HG03565 (cell line): ENCODE results near the gene DXO.

ENCODE experiments used
- ATAC-seq: cut with Tn5 transposase; IDR thresholded peaks from one replicate; pipeline ENCODE4 v1.9.1; 2021; ENCODE audit warnings: mild to moderate bottlenecking, moderate library complexity; ENCODE audit not compliant: unreplicated experiment

DXO gene

DNA sequence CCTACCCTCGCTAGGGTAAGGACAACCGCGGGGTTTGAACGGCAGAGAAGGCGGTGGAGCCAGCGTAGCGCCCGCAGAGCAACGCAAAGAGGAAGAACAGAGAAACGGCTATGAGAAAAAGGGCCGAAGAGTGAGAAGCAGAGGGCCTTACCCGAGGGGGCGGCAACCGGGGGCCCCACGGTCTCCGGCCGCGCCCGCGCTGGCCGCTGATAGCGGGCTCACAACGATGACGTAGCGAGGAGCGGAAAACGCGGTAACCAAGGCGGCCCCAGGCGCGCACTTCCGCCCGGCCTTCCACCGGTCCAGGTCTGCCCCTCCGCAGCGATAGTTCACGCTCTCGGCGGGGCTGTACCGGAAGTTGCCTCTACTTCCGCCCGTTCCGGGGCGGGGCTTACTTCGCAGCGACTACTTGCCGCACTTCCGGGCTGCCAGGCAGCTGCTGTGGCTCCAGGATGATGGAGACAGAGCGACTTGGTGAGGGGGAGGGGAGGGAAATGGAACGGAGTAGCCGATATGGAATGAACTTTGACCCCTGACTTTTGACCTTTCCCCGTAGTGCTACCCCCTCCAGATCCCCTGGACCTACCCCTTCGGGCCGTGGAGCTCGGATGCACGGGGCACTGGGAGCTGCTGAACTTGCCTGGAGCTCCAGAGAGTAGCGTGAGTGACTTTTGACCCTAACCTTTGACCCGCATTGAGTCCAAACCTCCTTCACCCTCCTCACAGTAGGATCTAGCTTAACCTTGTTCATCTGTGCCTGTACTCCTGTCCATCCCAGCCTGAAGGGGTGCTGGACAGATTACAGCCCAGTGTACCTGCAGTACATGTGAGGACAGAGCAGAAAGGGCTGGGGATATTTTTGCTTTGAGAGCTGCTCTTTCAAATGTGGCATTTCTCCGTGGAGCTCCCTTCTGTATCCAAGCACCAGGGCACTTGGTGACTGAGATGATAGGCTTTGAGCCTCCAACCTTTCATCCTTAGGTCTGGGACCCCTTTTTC is 12.9 kb downstream of the DXO start, which contains the start of the genes NELFE and SKIC2:
NELFE (minus strand) TSS at position 231 of the 999 bp plus-strand sequence. CDS start 525 bp downstream, outside the sequence.
SKIC2 (plus strand) TSS at position 435 of the 999 bp plus-strand sequence; CDS start at position 453, 18 bp downstream.
- peak; percentile 92 for ATAC-seq

- ATAC-seq, result no peak
These were observed 13.6 kb downstream of the DXO start for GRCh38 chr6:31958412-31958740.

- no peak for ATAC-seq
These were observed 15.1 kb downstream of the DXO start for GRCh38 chr6:31956796-31957195.

DNA sequence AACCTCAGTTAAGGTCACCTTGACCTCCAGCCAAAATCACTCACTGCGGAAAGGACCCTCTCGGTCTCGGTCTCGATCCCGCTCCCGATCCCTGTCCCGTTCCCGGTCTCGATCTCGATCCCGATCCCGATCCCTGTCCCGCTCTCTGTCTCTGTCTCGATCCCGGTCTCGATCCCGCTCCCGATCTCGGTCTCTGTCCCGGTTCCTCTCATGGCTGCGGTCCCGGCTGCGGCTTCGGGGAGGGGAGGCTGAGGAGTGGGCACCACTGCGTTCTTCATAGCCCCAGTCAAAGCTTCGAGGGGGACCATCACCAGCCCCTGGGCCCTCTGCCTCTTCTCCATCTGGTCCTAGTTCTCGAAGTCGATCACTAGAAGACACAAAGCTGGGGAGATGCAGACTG is 17.4 kb downstream of the DXO start:
- ATAC-seq, result no peak

GRCh38 chr6:31952890-31953289 is 19.0 kb downstream of the DXO start:
- no peak for ATAC-seq

GRCh38 chr6:31952140-31952805 is 19.7 kb downstream of the DXO start:
- ATAC-seq, result no peak

DNA sequence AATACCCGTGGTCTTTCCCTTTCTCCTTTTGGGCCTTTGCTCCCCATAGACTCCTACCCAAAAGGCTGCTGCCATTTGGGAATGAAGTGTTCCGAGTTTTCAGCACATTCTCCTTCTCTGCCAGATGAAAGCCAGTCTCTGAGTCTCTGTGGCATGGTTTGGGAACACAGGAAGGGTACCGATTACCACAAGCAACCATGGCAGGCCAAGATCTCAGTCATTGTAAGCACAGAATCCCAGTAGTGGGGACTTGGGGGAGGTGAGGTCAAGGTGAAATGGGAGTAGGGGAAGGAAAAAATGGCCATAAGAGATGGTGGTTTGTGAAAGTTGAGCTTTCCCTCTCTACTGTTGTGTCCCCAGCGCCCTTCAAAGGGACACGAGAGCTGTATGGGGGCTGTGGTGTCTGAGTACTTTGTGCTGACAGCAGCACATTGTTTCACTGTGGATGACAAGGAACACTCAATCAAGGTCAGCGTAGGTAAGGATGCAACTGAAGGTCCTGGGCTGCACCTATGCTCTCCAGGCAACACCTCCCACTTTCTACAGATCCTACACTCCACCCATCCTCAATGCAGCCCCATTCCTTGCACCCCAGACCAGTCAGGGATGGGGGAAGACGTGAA is 21.9 kb downstream of the DXO start:
- ATAC-seq, result no peak

DNA sequence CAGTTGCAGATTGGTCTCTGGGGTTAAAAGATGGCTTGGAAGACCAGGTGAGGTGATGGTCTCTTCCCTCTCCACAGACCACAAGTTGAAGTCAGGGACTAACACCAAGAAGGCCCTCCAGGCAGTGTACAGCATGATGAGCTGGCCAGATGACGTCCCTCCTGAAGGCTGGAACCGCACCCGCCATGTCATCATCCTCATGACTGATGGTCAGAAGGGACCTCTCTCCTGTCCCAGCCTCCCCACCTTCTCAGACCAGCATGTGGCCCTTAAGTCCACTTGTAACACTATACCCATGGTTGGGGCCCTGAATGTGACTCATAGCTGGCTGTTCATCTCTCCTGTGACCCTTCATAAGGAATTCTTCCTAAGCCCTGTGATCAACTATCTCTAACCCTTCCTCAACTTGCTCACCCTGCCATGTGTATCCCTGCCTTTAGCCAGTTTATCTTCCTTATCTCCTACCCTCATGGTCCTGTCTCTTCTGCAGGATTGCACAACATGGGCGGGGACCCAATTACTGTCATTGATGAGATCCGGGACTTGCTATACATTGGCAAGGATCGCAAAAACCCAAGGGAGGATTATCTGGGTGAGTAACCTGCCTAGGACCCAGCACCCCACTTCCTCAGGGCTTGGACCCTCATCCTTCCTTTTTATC is 23.1 kb downstream of the DXO start:
- ATAC-seq, result no peak

DNA sequence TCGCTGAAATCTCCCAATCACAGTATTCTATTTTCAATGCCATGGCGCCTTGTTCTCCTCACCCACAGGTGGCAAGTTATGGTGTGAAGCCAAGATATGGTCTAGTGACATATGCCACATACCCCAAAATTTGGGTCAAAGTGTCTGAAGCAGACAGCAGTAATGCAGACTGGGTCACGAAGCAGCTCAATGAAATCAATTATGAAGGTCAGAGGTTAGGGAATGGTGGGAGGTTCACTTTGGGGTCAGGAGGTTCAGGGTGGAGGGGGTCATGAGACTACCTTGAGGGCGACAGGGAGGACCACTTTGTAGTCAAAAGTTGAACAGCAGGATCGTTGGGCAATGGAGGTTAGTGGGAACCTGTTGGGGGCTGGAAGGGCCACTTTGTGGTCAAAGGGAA is 23.6 kb downstream of the DXO start:
- no peak for ATAC-seq

DNA sequence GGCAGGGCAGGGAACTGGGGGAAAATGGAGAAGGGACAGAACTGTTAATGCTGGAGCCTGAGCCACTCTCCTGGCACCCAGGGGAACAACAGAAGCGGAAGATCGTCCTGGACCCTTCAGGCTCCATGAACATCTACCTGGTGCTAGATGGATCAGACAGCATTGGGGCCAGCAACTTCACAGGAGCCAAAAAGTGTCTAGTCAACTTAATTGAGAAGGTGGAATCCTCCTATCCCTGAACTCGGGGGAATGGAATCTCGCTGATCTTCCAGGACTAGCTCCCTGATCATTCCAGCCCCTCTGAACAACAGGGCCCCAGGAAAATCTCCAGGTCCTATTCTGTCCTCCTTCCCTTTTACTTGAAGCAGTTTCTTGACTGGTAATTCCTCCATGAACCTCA is 24.1 kb downstream of the DXO start:
- no peak for ATAC-seq

DNA sequence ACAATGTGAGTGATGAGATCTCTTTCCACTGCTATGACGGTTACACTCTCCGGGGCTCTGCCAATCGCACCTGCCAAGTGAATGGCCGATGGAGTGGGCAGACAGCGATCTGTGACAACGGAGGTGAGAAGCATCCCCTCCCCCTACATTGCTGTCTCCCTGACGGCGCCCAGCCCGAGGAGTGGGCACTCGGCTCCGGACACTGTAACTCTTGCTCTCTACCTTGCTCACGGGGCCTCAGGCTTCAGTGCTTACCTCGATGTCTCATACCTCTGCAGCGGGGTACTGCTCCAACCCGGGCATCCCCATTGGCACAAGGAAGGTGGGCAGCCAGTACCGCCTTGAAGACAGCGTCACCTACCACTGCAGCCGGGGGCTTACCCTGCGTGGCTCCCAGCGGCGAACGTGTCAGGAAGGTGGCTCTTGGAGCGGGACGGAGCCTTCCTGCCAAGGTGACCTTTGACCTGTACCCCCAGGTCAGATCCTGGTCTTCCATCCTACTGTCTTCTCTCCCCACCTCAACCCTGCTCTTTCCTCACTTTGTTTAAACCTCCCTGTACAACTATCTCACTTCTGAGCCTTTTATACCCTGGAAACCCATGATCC is 24.8 kb downstream of the DXO start:
- ATAC-seq, result no peak

DNA sequence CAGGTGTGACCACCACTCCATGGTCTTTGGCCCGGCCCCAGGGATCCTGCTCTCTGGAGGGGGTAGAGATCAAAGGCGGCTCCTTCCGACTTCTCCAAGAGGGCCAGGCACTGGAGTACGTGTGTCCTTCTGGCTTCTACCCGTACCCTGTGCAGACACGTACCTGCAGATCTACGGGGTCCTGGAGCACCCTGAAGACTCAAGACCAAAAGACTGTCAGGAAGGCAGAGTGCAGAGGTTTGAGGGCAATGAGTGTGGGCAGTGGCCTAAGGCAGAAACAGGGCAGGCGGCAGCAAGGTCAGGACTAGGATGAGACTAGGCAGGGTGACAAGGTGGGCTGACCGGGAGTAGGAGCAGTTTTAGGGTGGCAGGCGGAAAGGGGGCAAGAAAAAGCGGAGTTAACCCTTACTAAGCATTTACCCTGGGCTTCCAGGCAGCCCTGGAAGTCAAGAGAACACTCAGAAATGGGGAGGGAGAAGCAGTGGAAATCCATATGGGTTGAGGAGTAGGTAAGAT is 25.5 kb downstream of the DXO start:
- no peak for ATAC-seq

DNA sequence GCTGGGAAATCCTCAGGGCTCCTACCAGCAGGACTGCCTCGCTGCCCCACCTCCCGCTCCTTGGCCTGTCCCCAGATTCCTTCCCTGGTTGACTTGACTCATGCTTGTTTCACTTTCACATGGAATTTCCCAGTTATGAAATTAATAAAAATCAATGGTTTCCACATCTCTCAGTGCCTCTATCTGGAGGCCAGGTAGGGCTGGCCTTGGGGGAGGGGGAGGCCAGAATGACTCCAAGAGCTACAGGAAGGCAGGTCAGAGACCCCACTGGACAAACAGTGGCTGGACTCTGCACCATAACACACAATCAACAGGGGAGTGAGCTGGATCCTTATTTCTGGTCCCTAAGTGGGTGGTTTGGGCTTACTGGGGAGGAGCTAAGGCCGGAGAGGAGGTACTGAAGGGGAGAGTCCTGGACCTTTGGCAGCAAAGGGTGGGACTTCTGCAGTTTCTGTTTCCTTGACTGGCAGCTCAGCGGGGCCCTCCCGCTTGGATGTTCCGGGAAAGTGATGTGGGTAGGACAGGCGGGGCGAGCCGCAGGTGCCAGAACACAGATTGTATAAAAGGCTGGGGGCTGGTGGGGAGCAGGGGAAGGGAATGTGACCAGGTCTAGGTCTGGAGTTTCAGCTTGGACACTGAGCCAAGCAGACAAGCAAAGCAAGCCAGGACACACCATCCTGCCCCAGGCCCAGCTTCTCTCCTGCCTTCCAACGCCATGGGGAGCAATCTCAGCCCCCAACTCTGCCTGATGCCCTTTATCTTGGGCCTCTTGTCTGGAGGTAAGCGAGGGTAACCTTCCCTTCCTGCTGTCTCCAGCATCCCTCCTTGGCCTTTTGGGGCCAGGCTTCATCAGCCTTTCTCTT is 26.2 kb downstream of the DXO start, which contains the start of gene CFB:
CFB (plus strand) TSS at position 589 of the 863 bp plus-strand sequence; CDS start at position 716, 127 bp downstream.
- no peak for ATAC-seq

DNA sequence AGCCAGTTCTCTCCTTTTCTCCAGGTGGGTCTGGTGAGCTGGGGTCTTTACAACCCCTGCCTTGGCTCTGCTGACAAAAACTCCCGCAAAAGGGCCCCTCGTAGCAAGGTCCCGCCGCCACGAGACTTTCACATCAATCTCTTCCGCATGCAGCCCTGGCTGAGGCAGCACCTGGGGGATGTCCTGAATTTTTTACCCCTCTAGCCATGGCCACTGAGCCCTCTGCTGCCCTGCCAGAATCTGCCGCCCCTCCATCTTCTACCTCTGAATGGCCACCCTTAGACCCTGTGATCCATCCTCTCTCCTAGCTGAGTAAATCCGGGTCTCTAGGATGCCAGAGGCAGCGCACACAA is 26.8 kb downstream of the DXO start:
- no peak for ATAC-seq

DNA sequence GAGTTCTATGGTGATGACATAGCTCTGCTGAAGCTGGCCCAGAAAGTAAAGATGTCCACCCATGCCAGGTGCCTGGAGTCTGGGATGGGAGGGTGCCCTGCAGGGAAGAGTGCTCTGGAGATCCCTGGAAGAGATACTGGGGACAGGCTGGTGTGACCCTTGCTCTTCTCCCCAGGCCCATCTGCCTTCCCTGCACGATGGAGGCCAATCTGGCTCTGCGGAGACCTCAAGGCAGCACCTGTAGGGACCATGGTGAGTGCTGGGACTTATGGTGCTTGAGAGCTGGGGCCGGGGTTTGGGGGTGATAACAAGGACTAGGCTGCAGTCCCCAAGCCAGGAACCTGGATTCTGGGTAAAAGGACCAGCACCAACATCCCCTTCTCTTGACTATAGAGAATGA is 28.2 kb downstream of the DXO start:
- no peak for ATAC-seq

DNA sequence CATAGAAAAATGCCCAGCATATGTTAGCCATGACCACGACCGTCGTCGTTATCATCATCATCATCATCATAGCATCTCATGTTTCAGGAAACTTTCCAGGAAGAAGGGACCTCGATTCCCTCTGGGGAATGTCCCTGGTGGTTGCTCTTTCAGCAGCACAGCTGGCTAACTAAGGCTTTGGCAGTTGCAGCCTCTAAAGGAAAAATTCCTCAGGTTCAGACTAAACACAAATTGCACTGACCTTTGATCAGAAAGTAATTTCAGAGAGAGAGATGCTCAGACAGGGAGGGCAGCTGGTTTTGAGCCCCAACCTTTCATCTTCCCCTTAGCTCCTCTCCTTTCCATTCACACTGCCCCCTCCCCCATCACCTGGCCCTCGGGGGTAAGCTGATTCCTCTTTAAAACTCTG is 31.7 kb downstream of the DXO start:
- no peak for ATAC-seq

DNA sequence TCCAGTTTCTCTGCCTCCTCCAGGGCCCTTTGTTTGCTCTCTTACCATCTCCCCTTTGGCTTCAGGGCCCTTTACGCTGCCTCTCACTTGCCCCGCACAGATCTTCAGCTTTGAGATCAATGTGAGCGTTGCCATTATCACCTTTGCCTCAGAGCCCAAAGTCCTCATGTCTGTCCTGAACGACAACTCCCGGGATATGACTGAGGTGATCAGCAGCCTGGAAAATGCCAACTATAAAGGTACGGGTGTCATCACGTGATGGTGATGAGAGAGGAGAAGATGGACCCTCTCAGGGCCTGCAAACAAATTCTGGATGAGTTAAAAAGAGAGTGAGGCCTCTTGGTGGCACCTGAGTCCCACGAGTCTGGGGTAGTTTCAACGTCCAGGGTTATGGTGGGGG is 36.1 kb downstream of the DXO start:
- ATAC-seq, result no peak

- ATAC-seq, result no peak
These were observed 36.9 kb downstream of the DXO start for GRCh38 chr6:31935021-31935420.

DNA sequence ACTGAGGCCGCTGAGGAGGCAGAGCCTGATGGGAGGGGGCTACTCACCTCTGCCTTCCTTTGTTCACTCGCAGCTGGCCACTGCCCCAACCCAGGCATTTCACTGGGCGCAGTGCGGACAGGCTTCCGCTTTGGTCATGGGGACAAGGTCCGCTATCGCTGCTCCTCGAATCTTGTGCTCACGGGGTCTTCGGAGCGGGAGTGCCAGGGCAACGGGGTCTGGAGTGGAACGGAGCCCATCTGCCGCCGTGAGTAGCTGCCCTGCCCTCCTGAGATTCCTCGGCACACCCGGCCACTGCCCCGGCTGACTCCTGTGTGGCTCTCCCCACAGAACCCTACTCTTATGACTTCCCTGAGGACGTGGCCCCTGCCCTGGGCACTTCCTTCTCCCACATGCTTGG is 38.4 kb downstream of the DXO start:
- ATAC-seq, result no peak
